Hepatocyte (in vitro differentiated cells): Measurements from ENCODE around the gene ANKMY2.

Source experiments
- CTCF ChIP-seq: fragments of 200-600 bp; sonication (generic); IDR thresholded peaks from 2 replicates; pipeline ENCODE4 v1.5.1; 2016; ENCODE audit warnings: antibody characterized with exemption, mild to moderate bottlenecking; ENCODE audit not compliant: poor library complexity
- EZH2phosphoT487 ChIP-seq: fragments of 200-600 bp; sonication (generic); IDR thresholded peaks from one replicate; pipeline ENCODE4 v1.6.1; 2018; ENCODE audit warnings: antibody characterized with exemption, mild to moderate bottlenecking, low read depth, moderate library complexity; ENCODE audit not compliant: unreplicated experiment, severe bottlenecking

GRCh38 chr7:16647435-16647960, 1.9 kb upstream of the ANKMY2 start:
- TF ChIP-seq CTCF (no peak), EZH2phosphoT487 (no peak)
